HCT116 (cell line): ENCODE data around the gene GARS1. TPM values are rescaled to one million over a fixed set of nuclear protein-coding genes. Genes with fewer than 3 reads are reported as not detected.

ENCODE experiments used
- ATAC-seq: fragments of 200-7000 bp; cut with Tn5 transposase; 2 replicates; pipeline ENCODE4 v1.9.1; 2020; ENCODE audit warnings: mild to moderate bottlenecking, moderate library complexity
- BruUV-seq: library from RNA; stranded (reverse); fragments of 400-500 nt; replicated peaks from 2 replicates; lab custom pipeline; 2021; lab: Mats Ljungman, UMichigan
- CTCF ChIA-PET: fragments of 300-600 bp; sonication (Branson Sonifier 250); formaldehyde crosslinking; loops from one replicate; lab custom pipeline; 2021; ENCODE audit warnings: antibody characterized with exemption; lab: Charles Lee
- POLR2A ChIA-PET: fragments of 300-600, 350-600 bp; sonication (Branson Sonifier 250); formaldehyde crosslinking; loops from one replicate; lab custom pipeline; 2021; ENCODE audit warnings: antibody characterized with exemption; lab: Charles Lee
- RAD21 ChIA-PET, 2 experiments: fragments of 300-600 bp; sonication (Branson Sonifier 250); formaldehyde crosslinking; loops; one replicate each; lab custom pipeline; 2023; ENCODE audit warnings: low total read pairs in 2 of 2; ENCODE audit not compliant: uncharacterized antibody in 2 of 2, unreplicated experiment in 2 of 2, low non-redundant PET in 1 of 2; lab: Charles Lee
- DNase-seq: peaks from one replicate; pipeline ENCODE4 v3.0.0-alpha.2; 2010; ENCODE audit warnings: low read depth, low spot score
- H2AFZ ChIP-seq: fragments of 200-600 bp; shearing (Covaris generic), sonication (generic); 2 replicates; pipeline ENCODE4 v1.6.1; 2017; ENCODE audit warnings: low read depth, mixed run types, mixed read lengths, antibody characterized with exemption, low read length; ENCODE audit not compliant: poor library complexity, severe bottlenecking
- H3K27ac ChIP-seq: 2 replicates; pipeline ENCODE4 v1.5.1; 2012; ENCODE audit warnings: low read depth, low read length
- H3K27me3 ChIP-seq: fragments of 200-600 bp; sonication (generic); 2 replicates; pipeline ENCODE4 v1.6.1; 2016; ENCODE audit warnings: mixed run types, low read length, mixed read lengths; ENCODE audit not compliant: insufficient read depth
- H3K36me3 ChIP-seq, 2 experiments: fragments of 200-500 bp in 1 of 2; fragments of 200-600 bp in 1 of 2; sonication (Bioruptor generic) in 1 of 2; sonication (generic) in 1 of 2; 2 replicates each; pipeline versions ENCODE4 v1.5.1 to v1.6.1; 2014 to 2016; ENCODE audit warnings: low read length in 2 of 2, inconsistent platforms in 1 of 2, mixed read lengths in 1 of 2, mixed run types in 1 of 2; ENCODE audit not compliant: insufficient read depth in 2 of 2, control insufficient read depth in 1 of 2
- H3K4me1 ChIP-seq, 2 experiments: fragments of 200-600 bp in 1 of 2; sonication (generic) in 1 of 2; 2 replicates each; pipeline versions ENCODE4 v1.5.1 to v1.6.1; 2012 to 2017; ENCODE audit warnings: low read length in 2 of 2, inconsistent platforms in 1 of 2, mild to moderate bottlenecking in 1 of 2, mixed read lengths in 1 of 2, mixed run types in 1 of 2, moderate library complexity in 1 of 2; ENCODE audit not compliant: insufficient read depth in 2 of 2, control insufficient read depth in 1 of 2
- H3K4me2 ChIP-seq: fragments of 200-600 bp; sonication (generic); 2 replicates; pipeline ENCODE4 v1.6.1; 2017; ENCODE audit warnings: mixed run types, low read length, mixed read lengths
- H3K4me3 ChIP-seq, 2 experiments: fragments of 200-600 bp in 1 of 2; sonication (generic) in 1 of 2; replicated peaks in 1 of 2; 2 replicates each; pipeline ENCODE4 v1.5.1; 2011 to 2016; ENCODE audit warnings: low read length in 2 of 2, control low read depth in 1 of 2, low read depth in 1 of 2, mild to moderate bottlenecking in 1 of 2, mixed read lengths in 1 of 2, mixed run types in 1 of 2
- H3K79me2 ChIP-seq: fragments of 200-600 bp; sonication (generic); 2 replicates; pipeline ENCODE4 v1.6.1; 2017; ENCODE audit warnings: mild to moderate bottlenecking, mixed run types, low read length, moderate library complexity, mixed read lengths; ENCODE audit not compliant: insufficient read depth
- H3K9ac ChIP-seq: fragments of 200-600 bp; sonication (generic); 2 replicates; pipeline ENCODE4 v1.6.1; 2016; ENCODE audit warnings: low read length, mixed read lengths
- H3K9me2 ChIP-seq: fragments of 200-600 bp; sonication (generic), shearing (Covaris generic); 2 replicates; pipeline ENCODE4 v1.6.1; 2017; ENCODE audit warnings: mixed run types, mild to moderate bottlenecking, moderate library complexity; ENCODE audit not compliant: insufficient read depth
- H3K9me3 ChIP-seq, 2 experiments: fragments of 200-500 bp in 1 of 2; fragments of 200-600 bp in 1 of 2; sonication (Bioruptor generic) in 1 of 2; sonication (generic) in 1 of 2; 2 replicates each; pipeline ENCODE4 v1.6.1; 2014 to 2017; ENCODE audit warnings: low read length in 2 of 2, mixed read lengths in 2 of 2, inconsistent platforms in 1 of 2, low read depth in 1 of 2, mild to moderate bottlenecking in 1 of 2, mixed run types in 1 of 2, moderate library complexity in 1 of 2; ENCODE audit not compliant: control insufficient read depth in 1 of 2, insufficient read depth in 1 of 2
- H4K20me1 ChIP-seq: fragments of 200-600 bp; sonication (generic), shearing (Covaris generic); 2 replicates; pipeline ENCODE4 v1.6.1; 2017; ENCODE audit warnings: mixed run types, mild to moderate bottlenecking, moderate library complexity; ENCODE audit not compliant: insufficient read depth
- CEBPB ChIP-seq: IDR thresholded peaks from 2 replicates; pipeline ENCODE4 v1.6.1; 2012; ENCODE audit warnings: low read depth
- ELF1 ChIP-seq: IDR thresholded peaks from 2 replicates; pipeline ENCODE4 v1.6.1; 2012; ENCODE audit warnings: low read depth, borderline replicate concordance
- EZH2 ChIP-seq: fragments of 200-600 bp; sonication (generic); IDR thresholded peaks from 2 replicates; pipeline ENCODE4 v1.6.1; 2017; ENCODE audit warnings: antibody characterized with exemption, mixed run types
- EZH2phosphoT487 ChIP-seq: fragments of 200-600 bp; IDR thresholded peaks from 2 replicates; pipeline ENCODE4 v1.6.1; 2018; ENCODE audit warnings: antibody characterized with exemption, borderline replicate concordance
- JUND ChIP-seq: IDR thresholded peaks from 2 replicates; pipeline ENCODE4 v1.6.1; 2012
- POLR2A ChIP-seq: IDR thresholded peaks from 2 replicates; pipeline ENCODE4 v1.7.0; 2011; ENCODE audit warnings: borderline replicate concordance; ENCODE audit not compliant: insufficient read depth, insufficient read length; ENCODE audit errors: extremely low read depth
- POLR2AphosphoS5 ChIP-seq: IDR thresholded peaks from 2 replicates; pipeline ENCODE4 v1.6.1; 2011; ENCODE audit warnings: mild to moderate bottlenecking, low read depth, low read length, moderate library complexity
- REST ChIP-seq: IDR thresholded peaks from 2 replicates; pipeline ENCODE4 v1.6.1; 2012; ENCODE audit warnings: low read depth
- SIN3A ChIP-seq: IDR thresholded peaks from 2 replicates; pipeline ENCODE4 v1.6.1; 2012; ENCODE audit warnings: low read depth
- SP1 ChIP-seq: IDR thresholded peaks from 2 replicates; pipeline ENCODE4 v1.6.1; 2012; ENCODE audit warnings: low read depth
- SRF ChIP-seq: IDR thresholded peaks from 2 replicates; pipeline ENCODE4 v1.6.1; 2012; ENCODE audit warnings: low read depth
- YY1 ChIP-seq: IDR thresholded peaks from 2 replicates; pipeline ENCODE4 v1.6.1; 2011; ENCODE audit warnings: low read length, low read depth, moderate library complexity, mild to moderate bottlenecking; ENCODE audit not compliant: insufficient replicate concordance; ENCODE audit errors: extremely low read depth
- ZNF274 ChIP-seq: fragments of 200-500 bp; sonication (Bioruptor generic); IDR thresholded peaks from 2 replicates; pipeline ENCODE4 v1.6.1; 2014; ENCODE audit warnings: mild to moderate bottlenecking, low read depth, low read length, inconsistent platforms
- intact Hi-C: fragments of 100-400 bp; cut with micrococcal nuclease; formaldehyde crosslinking; loops from 2 replicates; pipeline ENCODE4 v1.10.0; 2022
- total RNA-seq: library from RNA; stranded (reverse); gene quantifications from one replicate; pipeline ENCODE4 v1.2.1, GENCODE V29; 2021; ENCODE audit not compliant: unreplicated experiment
- TF ChIP-seq, protein P1 (sequence below): IDR thresholded peaks from 2 replicates; pipeline ENCODE4 v1.6.1; 2012
- TF ChIP-seq, protein P2 (sequence below): IDR thresholded peaks from 2 replicates; pipeline ENCODE4 v1.6.1; 2011; ENCODE audit warnings: mild to moderate bottlenecking, low read length, moderate library complexity; ENCODE audit not compliant: insufficient replicate concordance; ENCODE audit errors: extremely low read depth

The GARS1 gene
- total RNA-seq, 1 experiment from 2014 or later: 329 TPM

- Histone ChIP-seq H3K27ac (no peak overlapping the region), H3K4me1 (no peaks in the 10 kb centered on the region), H3K36me3 (peaks cover 55 to 56% of the 10 kb centered on the region in 2 experiments; a peak in 3 of 4 replicates), H3K4me3 (no peak overlapping the region)
- ChIA-PET POLR2A (no interaction called here), RAD21 (no interaction called here)
- no peak for ATAC-seq
- DNase-seq: no peak
- TF ChIP-seq, protein P1, sequence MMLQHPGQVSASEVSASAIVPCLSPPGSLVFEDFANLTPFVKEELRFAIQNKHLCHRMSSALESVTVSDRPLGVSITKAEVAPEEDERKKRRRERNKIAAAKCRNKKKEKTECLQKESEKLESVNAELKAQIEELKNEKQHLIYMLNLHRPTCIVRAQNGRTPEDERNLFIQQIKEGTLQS: no peak
- no peak for TF ChIP-seq SIN3A
- no peak for TF ChIP-seq EZH2
- TF ChIP-seq SP1: no peak
- TF ChIP-seq CEBPB: no peak
- no peak for TF ChIP-seq YY1
- no peak for TF ChIP-seq SRF
- TF ChIP-seq, all 23 proteins: peak for 0
- Histone ChIP-seq H3K9me3 (no peaks in the 10 kb centered on the region), H2AFZ (no peak overlapping the region), H4K20me1 (no peaks in the 10 kb centered on the region), H3K4me2 (no peak overlapping the region), H3K9ac (no peak overlapping the region), H3K9me2 (no peaks in the 10 kb centered on the region), H3K79me2 (no peaks in the 10 kb centered on the region; the same call in 1 of the 2 replicates), H3K27me3 (no peaks in the 10 kb centered on the region)
- BruUV-seq: no TSS peak
- intact Hi-C loops: no loop called here
- CTCF ChIA-PET: no interaction called here
Observed at GRCh38 chr7:30633223-30633622, 38.5 kb downstream of the GARS1 start.

DNA sequence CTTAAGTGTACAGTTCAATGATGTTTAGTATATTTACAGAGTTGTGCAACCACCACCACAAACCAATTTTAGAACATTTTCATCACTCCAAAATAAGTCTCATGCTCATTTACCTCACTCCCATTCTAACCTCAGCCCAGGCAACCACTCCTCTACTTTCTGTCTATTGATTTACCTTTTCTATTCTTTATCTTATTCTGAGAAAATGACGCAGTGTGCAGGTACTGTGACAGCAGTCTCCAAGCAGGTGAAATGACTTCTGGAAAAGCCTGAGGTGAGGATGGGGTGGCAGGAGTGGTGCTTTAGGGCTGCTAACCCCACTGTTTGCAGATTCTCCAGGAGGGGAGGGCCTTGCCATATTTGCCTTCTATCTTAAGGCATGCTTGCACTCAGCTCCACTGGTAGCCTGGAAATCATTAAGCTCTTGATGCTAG lies 39.5 kb downstream of the GARS1 start:
- peaks cover 46% of the 10 kb centered on the region in 2 experiments; a peak in 3 of 4 replicates for H3K36me3 ChIP-seq
- POLR2A ChIA-PET: no interaction called here
- H3K79me2 ChIP-seq: no peaks in the 10 kb centered on the region; the same call in 1 of the 2 replicates
- intact Hi-C loops: loop anchor here (1.0 kb wide), 1 partner anchor 10 kb away; no protein-coding TSS in a partner anchor
- H3K9me3 ChIP-seq: no peaks in the 10 kb centered on the region
- no peak overlapping the region for H3K27ac ChIP-seq
- BruUV-seq: no TSS peak
- H4K20me1 ChIP-seq: no peaks in the 10 kb centered on the region
- H3K4me1 ChIP-seq: no peaks in the 10 kb centered on the region
- no peak overlapping the region for H3K9ac ChIP-seq
- ATAC-seq (no peak), DNase-seq (no peak)
- H3K9me2 ChIP-seq: no peaks in the 10 kb centered on the region
- H3K4me2 ChIP-seq: no peak overlapping the region
- H2AFZ ChIP-seq: no peak overlapping the region
- no peaks in the 10 kb centered on the region for H3K27me3 ChIP-seq
- no peak overlapping the region for H3K4me3 ChIP-seq
- CTCF ChIA-PET: no interaction called here
- RAD21 ChIA-PET: no interaction called here
- TF ChIP-seq EZH2phosphoT487: no peak
- no peak for TF ChIP-seq JUND
- no peak for TF ChIP-seq POLR2AphosphoS5
- TF ChIP-seq, protein P1: no peak
- TF ChIP-seq POLR2A: no peak
- TF ChIP-seq YY1: no peak
- TF ChIP-seq CEBPB: no peak
- TF ChIP-seq SRF: no peak
- no peak for TF ChIP-seq ELF1
- no peak for TF ChIP-seq REST
- no peak for TF ChIP-seq EZH2
- TF ChIP-seq ZNF274: no peak
- TF ChIP-seq, protein P2, sequence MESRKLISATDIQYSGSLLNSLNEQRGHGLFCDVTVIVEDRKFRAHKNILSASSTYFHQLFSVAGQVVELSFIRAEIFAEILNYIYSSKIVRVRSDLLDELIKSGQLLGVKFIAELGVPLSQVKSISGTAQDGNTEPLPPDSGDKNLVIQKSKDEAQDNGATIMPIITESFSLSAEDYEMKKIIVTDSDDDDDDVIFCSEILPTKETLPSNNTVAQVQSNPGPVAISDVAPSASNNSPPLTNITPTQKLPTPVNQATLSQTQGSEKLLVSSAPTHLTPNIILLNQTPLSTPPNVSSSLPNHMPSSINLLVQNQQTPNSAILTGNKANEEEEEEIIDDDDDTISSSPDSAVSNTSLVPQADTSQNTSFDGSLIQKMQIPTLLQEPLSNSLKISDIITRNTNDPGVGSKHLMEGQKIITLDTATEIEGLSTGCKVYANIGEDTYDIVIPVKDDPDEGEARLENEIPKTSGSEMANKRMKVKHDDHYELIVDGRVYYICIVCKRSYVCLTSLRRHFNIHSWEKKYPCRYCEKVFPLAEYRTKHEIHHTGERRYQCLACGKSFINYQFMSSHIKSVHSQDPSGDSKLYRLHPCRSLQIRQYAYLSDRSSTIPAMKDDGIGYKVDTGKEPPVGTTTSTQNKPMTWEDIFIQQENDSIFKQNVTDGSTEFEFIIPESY: no peak
